Endometrial microvascular endothelial cells (primary cell): ENCODE measurements around the gene CMSS1. TPM values are rescaled to one million over a fixed set of nuclear protein-coding genes. Genes with fewer than 3 reads are reported as not detected.

Experiments
- in situ Hi-C: cut with HindIII; loops from 2 replicates; pipeline ENCODE4 v1.10.0; 2017; ENCODE audit warnings: low sequenced_read_pairs, low pct_unique_long_range_greater_than_20kb; ENCODE audit errors: inconsistent ontology term
- total RNA-seq: library from RNA; depleted of rRNA; stranded (reverse); fragments of >200 nt; gene quantifications from one replicate; pipeline ENCODE4 v1.2.3, GENCODE V29; 2015; ENCODE audit errors: inconsistent ontology term

The CMSS1 gene
- total RNA-seq, 1 donor from 2014 or later: 13.2 TPM

DNA sequence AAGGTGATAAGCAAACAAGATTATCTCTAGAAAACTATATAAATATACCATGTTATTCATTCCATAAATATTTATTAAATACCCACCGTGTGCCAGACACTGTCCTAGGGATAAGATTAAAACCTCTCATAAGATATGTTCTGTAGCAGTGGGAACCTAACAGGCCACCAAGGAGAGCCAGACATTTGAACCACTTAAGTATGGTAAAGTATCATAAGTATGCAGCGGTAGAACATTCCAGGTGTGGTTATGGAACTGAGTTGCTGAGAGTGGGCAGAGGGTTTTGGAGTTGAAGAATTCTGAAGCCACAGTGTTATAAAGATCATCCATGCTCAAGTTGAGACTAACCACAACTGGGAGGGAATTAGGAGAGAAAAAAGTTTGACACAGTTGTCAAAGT is 282.0 kb downstream of the CMSS1 start:
- in situ Hi-C loops: no loop called here

DNA sequence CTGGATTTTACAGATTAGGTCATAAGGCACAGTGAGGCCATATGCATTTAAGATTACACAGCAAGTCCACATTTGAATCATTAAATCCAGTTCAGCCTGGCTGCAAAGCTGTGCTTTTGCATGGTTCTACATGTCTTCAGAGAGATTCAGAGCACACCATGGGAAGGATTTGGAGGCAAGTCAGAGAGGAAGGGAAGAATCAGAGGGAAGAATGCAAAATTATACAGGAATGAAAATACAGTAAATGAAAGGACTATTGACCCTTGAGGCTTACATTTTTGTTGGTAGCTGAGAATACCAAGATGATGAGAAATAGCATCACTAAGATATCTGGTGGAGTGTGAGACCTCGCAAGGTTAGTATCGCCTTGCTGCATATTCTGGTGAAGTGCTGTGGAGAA is 282.8 kb downstream of the CMSS1 start:
- in situ Hi-C loops: no loop called here

DNA sequence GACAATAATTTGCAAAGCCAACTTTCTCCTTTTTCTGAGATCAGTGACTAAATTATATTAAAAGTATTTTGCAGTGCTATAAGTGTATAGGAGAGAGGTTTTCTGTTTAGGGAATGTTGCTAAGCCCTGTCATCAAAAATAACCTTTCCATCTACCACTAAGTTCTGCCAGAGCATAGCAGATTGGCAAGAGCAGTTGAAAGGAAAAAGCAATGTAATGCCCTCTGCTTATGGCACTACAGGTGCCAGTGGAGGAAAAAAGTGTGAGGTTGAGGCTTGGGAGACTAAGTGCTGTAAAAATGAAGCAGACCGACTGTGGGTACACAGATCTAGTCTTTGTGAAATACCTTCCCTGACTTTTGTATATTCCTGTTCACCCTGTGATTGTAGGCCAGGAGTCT is 285.1 kb downstream of the CMSS1 start:
- in situ Hi-C loops: no loop called here

DNA sequence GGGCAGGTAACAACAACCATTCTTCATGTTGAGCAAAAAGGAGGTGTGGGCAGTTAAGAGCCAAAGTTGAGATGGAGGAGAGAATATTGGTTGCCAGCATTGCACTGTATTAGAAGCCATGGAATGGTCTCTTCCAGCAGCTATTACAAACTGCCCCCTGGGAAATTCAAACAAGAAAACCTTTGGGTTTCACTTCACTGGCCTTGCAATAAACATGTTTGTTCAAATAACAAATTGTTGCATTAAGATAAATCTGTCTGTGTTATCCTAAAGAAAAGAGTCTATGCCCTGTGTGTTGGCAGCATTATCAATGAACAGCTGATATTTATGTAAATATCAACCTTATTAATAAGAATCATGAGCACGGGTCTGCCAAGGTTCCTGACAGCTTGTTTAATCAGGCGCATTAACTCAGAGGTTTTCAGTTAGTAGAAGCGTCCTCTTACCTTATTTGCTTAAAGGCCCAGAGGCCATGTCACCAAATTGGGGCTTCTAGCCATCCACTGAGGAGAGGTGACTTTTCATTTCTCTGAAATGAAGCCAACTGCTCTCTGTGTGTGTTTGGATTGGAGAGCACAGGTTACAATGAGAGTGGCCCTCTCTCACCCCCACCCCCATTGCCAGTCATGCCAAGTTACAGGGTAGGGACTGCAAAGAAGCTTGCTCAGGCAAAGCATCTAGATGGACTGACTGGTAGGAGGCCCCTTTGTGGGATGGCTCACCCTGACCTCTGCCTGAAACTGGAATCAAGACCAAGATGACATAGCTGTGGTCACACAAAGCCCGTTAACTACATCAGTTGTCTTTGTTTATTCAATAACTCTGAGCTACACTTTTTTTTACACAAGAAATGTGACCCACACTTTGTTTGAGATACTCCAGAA is 286.1 kb downstream of the CMSS1 start:
- in situ Hi-C loops: no loop called here

DNA sequence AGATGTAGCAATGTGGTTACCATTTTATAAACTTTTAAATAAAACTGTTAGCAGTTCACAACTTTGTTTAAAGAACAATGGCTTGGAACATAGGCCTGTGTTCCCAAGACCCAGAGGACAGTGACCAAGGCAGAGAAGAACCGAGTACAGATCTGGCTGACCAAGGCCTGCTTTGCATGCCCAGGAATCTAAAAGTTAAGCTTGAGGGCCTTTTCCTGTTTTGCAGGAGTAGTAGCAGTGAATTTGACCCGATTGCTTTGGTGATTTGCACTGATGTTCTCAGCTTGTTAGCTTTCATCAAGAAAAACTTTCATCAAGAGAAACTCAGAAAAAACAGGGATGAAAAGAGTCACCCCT is 286.8 kb downstream of the CMSS1 start:
- in situ Hi-C loops: no loop called here

DNA sequence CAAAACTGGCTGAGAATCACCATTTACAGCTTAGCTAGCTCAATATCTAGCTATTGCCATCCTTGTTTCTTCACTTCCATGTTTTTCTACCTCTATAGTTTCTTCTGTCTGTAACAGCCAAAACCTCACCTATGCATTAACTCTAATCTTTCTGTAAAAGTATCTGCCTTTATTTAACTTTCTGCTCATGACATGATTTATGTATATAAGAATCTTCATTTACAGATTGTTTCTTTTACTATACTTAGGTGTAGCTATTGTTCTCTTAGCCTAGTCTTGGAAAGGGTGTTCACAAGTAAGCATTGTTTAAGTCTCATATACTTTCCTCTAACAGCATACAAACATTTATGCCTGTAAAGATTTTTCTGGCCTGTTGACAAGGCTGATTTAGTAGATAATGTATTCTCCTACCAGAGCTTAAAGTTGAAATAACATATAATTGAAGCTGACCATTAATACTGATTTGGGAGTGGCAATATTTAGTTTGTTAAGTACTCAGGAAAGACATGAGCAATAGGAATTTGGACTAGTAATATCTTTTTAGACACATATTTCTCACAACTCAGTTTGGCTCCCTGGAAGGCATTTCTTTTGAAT is 287.3 kb downstream of the CMSS1 start:
- in situ Hi-C loops: no loop called here

DNA sequence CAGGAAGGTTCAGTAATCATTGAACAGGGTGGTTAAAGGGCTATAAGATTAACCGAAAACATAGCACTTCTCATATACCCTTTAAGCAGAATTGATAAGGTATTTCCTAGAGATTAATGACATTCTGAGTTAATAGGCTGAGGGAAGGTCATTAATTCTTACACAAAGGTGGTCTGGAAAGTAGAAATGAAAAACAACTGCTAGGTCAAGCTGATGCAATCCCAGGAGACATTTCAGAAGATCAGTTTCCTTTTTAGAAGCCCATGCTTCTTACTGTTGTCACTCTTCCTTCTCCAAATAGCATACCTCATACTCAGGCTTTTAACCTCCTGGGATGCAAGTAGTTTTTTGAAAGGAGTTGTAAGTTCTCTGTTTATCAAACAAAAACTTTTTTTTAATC is 287.8 kb downstream of the CMSS1 start:
- in situ Hi-C loops: no loop called here

DNA sequence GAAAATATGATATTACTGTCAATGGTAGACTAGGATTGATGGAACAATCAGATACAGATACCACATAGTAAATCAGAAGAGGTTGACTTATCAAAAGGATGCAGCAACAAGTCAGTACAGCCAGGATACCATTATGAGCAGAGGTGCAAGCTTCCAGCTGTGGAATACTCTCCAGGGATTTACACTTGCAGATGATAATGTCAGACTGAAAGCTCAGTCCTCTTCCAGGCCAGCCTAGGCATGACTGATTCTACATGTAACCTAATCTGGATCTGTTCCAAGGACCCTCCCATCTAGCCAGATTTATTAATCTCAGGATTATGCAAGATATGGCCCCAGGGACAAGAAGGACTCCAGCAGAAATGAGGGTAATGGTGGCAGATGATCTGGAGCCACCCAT is 288.4 kb downstream of the CMSS1 start:
- in situ Hi-C loops: no loop called here

DNA sequence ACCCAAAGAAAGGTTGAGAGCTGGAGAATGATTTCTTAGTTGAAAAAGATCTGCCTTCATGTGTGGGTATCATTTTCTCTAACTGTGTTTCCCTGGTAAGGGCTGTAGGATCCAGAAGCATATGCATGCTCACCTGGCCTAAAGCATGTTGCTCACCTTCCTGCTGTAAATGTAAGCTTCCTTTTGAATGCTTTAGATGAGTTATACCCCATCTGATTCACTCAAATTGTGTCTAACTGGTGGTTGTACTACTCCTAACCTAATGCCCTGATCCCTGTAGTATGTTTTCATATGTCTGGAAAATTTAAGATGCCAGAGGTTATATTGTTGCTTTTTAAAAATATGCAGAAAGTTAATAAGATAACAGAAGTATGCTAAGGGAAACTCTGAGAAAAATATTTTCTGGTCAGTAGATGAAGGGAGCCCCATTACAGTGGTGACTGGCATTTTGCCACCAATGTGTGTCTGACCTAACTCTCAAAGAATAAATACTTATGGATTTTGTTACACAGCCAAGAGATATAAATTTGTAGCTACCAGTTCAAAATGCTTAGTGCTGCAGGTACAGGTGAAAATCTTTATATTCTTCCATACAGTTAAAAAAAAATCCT is 289.0 kb downstream of the CMSS1 start:
- in situ Hi-C loops: no loop called here

DNA sequence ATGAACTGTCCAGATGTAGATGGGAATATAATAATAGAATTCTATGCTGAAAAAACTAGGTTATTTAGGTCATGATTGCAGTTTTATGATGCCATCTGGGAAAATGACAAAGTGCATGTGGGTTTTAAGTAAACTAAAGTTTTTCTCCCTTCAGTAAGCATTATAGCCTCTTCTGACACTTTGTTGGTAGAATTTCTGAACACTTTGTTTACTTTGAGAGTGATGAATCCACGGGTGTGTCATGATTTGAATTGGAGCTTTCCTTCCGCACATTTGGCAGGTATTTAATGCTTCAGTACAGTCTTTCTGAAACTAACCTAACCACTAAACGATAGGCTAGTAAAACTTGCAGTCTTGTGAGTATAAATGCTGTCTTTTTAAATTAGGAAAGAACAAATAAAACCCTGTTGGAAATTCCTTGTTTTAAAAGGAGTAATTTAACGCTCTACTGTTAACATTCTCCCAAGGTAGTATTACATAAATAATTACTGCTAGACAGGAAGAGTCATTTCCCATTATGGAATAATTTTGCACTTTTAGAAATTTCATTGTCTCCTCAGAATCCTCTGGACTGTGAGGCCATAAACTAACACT is 289.7 kb downstream of the CMSS1 start:
- in situ Hi-C loops: no loop called here

DNA sequence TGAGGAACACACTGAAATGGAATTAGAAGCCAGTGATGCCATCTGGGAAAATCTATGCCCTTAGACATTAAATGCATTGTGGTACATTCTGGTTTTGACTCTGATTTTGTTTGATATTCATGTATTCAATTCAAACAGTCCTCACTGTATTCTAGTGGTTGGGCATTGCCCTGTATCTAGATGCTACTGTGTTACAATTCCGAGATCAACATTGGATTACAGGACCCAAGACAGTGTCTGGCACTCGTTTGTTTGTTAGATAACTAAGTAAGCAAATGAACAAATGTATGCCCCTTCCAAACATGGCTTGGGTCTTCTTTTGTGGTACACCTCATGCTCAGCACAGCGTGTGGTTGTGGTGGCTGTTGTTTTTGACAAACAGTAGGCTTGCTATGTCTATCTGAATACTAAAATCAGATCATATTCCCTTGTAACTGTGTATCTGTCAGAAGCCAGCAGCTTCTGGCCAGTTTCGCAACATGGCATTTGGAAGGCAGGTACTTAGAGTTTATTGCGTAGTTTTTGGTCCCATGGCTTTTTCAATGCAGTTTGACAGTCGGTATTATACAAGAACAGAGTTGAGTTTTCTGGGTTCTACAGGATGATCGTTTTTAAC is 290.9 kb downstream of the CMSS1 start:
- in situ Hi-C loops: no loop called here

DNA sequence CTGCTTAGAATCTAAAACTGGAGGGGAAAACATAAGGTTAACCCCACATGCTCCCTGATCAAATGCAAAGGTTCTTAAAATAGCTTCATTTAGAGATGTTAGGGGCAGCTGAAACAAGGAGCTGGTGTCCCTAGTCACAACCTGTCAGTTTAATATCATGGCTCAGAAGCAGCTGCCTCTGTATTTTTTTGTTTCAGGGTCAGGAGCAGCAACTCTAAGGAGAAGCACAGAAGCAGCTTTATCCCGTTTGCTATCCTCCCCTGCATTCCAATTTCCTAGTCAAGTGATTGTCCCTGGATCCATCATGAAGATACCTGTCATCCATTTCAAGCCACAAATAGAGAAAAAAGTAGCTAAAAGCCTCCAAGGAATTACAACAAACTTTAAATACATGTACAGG is 292.5 kb downstream of the CMSS1 start:
- in situ Hi-C loops: no loop called here

DNA sequence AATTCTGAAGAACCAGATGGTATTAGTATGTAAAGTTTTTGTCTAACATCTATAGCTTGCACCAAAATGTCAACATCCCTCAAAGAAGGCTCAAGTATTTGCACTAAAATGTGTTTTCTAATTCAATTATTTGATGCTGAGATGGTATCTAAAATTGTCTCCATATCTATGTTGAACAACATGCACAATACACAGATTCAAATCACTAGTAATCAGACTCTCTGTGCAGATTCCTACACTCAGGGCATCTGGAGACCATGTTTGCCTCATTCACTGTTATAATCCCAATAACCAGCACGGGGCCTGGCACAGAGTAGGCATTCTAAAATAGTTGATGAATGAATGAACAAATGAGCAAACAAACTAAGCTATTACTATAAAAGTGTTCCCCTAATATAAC is 294.1 kb downstream of the CMSS1 start:
- in situ Hi-C loops: no loop called here

DNA sequence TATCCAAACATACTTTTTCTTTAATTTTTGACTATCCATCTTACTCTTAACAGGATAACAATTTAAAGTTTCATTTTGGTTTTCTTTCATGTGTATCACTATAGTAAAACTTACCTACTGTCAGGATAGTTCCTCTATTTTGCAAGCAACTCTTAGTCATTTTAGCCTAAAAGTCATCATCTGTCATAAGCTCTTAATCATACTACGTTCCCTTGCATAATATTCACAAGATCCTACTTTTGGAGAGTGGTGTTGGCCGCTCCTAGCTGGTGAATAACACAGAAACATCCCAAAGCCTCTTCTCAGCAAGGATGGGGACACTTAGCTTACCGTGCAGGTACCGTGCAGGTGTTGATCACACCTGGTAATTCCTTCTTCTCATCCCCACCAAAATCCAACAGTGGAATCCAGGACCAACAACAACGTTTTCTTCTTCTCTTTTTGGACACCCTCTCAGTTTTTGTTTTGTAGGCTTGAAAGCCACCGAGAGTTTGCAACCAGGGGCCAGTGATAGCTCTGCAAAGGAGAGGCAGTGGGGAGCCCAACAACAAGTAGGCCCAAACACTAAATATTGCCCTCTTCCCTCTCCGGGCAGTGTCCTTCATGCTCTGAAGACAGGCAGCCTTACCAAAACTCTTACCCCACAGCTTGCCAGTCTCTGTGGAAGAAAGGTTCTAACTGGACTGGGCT is 296.2 kb downstream of the CMSS1 start:
- in situ Hi-C loops: no loop called here

DNA sequence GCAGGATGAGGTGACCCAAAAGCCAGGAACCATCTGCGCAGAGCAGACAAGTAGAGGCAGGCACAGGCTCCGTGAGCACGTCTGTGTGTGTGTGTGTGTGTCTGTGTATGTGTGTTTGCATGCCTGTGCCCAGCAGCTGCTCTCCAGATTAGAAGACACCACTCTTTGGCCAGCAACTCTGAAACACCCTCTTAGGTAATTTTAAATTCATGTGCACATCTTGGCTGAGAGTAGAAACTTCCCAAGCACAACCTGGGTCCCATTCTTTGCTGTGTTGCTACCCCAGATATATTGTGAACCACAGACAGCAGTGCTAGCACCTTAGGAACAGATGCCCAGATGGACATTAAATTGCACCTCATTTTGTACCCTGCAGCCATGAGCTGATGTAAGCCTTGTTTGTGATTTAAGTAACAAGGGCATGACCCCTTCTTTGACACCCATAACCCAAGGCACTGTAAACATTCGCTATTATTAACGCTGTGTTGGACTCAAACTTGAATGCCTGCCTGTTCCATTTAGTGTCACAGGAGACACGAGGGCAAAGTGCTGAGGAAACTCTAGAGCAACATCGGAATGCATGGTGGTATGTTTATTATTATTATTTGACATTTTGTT is 296.9 kb downstream of the CMSS1 start, which contains the start of gene FILIP1L:
FILIP1L (minus strand) TSS at position 89 of the 618 bp plus-strand sequence.
- in situ Hi-C loops: no loop called here

DNA sequence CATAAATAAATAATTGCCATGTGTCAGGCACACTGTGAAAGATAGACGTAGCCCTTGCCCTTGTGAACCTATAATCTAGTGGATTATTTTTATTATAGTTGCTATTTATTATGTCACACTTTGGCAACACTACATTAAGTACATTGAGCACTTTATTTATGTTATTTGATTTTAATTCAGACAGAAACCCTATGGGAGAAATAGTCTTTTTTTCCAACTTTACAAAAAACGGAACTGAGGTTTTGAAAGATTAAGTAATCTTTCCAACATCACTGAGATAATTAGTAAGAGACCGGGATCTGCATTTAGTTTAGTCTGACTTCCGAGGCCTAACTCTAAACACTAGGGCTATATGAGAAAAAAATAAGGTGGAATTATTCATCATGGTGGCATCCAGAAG is 299.4 kb downstream of the CMSS1 start:
- in situ Hi-C loops: no loop called here

DNA sequence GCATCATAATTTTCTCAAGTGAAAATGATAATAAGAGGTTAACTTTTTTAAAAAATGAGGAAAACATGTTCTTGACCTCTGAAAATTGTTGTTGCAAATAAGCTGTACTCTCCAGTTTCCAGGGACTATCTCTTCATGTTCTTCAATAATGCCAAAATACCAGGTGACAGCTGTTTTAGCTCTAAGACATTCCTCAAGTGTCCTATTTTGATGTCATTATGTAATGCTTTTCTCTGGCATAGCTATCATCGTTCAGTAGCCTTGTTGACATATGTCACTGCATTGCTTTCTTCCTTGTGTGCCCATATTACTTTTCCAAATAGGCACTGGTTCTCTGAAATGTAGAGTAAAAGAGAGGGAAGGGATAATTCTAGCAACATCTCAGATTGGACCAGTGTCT is 302.4 kb downstream of the CMSS1 start:
- in situ Hi-C loops: no loop called here

DNA sequence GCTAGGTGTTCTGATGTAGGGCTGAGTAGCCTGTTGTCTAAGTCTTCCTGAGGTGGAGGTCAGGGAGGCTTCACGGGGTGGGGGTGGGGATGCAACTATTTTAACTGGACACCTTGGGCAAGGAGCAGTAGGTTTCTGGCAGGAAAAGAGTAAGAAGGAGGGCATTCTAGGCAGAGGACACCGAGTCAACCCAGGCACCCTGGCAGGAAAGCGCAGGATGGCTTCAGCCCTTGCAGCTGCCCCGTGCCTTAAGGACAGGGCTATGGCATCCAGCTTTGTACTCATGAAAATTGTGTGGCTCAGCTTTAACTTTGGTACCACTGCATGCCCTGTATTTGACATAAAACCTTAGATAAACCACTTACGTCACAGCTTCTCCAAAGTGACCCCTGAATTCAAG is 303.0 kb downstream of the CMSS1 start:
- in situ Hi-C loops: no loop called here
